ENCODE results near the gene KCNJ16. TPM values are rescaled to one million over a fixed set of nuclear protein-coding genes. Genes with fewer than 3 reads are reported as not detected.

KCNJ16 gene
- total RNA-seq, 1 experiment from 2014 or later: not detected

DNA sequence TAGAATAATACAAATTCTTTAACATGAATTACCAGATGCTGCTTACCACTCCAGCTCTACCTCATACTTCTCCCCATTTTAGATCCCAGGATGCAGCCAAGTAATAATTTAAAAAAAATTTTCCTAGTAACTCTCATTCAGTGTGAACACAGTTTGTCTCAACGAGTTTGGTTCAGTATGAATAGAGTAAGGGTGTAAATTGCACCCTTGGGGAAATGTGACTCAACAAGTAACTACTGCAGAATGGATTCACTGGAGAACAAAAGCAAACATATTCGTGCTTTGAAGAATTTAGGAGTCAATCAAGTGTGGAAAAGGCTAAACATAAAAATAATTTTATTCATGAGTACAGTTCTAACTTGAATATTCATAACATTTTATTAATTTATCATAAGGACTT, 23.0 kb downstream of the KCNJ16 start:
- no peak for DNase-seq (ENCODE audit: low read depth)

DNA sequence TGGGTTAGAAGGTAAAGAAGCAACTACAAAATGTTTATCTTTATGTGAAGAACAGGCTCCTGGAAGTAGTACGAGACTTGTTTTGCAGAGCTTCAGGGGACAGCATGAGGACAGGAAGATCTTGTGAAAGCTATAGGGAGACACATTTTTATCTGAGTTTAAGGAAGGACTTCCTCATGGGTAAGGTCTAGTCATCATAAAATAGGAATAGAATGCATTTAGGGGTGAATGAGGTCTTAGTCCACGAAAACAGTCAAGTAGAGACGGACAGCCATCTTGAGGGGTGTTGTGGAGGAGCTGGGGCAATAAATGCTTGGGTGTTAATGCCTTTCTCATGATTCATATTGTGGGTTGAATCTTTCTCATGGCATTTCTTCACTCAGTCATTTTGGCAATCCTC, 24.3 kb downstream of the KCNJ16 start:
- no peak for DNase-seq (ENCODE audit: low read depth)

DNA sequence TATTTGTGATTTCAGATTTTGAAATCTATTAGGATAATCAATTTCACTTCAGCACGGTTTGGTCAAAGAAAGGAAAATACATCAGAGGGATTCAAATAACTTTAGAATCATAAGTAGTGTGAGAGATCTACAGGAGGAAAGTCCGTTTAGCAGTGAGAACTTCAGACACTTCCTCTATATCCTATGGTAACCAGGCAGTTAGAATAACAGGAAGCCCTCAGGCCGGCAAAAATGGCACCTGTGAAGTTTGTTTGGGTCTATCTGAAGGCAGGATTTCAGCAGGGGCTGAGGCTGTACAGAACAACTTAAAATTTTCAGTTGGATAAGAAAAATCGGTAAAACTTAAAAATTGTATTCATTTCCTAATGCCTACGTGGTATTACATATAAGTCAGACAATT, 24.9 kb downstream of the KCNJ16 start:
- DNase-seq (ENCODE audit: low read depth): no peak

DNA sequence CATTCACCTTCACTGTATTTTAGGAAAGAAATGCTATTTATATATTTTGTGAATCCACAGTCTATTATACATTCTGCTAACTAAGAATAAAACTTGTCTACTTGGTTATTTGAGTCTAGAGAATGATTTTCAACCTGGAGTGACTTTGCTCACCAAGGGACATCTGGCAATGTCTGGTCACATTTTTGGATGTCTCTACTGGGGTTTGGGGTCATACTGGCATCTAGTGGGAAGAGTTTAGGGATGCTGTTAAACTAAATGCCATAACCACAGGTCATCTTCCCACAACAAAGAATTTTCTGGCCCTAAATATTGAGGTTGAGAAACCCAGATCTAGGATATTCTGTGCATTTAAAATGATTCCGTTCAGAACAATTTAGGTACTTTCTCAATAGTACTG, 26.0 kb downstream of the KCNJ16 start:
- DNase-seq (ENCODE audit: low read depth): peak; percentile 3

DNA sequence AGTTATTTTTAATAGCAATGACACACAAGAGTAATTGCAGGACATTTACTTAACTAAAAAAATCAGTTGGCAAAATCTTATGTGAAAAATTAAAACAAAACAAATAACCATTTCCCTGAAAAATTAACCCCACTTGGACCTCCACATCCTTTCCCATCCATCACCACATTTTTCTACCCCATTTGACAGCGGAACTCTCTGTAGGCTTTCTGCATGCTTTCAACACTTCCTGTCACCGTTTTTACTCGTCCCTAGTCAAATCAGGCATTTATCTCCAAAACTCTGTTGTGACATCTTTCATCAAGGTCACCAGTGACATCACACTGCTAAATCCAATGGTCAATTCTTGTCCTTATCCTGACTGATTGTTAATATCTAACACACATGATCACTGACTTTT, 27.5 kb downstream of the KCNJ16 start:
- DNase-seq (ENCODE audit: low read depth): no peak

DNA sequence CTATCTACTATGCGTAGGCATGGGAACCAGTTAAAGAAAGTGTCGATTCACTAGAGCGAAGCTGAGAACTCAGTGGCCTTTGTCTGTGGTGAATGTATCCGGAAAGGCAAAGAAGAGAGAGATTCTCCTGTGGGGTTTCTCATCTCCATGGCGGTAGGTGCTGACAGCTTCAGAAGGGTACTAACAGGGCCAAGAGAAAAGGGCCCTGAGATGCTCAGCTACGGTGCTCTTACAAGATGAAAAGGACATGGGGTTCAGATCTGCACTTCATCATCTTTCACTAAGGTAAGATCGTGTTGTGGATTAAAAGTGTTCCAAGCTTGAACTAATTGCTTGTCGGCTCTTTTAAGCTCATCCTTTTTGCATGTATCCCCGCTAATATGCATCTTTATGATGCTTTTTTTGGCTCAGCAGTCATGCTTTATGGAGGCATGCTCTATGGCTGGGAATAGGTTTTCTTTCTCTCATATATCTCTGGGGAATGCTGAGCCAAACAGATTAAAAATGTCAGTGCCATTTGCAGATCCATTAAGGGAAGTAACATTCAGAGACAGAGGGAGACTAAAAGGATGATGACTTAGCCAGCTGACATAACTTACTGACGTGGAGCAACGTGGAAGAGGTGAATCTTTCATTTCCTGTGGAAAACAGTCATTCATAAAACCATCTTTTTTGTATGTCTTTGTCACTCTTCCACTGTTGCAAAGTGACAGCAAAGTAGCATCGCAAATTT, 29.9 kb downstream of the KCNJ16 start:
- no peak for DNase-seq (ENCODE audit: low read depth)

DNA sequence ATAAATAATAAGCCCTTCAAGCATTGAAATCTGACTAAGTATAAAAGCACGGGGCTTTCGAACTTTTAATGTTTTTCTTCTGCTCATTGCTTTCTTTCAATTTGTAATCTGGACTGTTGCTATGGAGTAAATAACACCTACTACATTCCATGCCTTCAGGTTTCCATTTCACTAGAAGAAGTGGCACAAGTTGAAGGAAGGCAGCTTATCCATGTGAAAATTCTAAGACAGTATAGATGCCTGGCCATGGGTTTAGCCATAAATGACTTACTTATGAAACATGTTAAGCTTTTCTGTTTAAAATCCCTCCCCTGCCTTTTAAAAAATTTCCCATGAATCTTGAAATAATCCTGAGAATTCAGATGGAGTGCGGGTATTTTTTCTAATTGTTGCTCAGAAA, 30.6 kb downstream of the KCNJ16 start:
- no peak for DNase-seq (ENCODE audit: low read depth)

DNA sequence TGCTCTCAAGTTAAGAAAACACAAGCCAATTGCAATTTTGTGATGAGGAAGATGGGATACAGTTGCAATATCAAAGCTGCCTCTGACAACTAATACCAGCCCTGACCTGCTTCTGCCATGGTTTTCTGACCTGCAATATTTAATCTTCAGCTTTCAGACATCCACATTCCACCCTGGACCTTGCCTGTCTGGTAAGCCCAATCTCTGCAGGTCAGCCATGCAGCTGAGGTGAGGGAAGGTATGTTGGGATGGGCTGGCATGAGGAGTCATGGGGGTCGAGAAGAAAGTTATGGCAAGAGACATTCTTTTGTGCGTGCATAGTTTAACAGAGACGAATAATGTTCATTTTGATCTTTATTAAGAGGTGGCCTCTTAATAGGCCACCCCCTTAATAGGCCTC, 31.5 kb downstream of the KCNJ16 start:
- no peak for DNase-seq (ENCODE audit: low read depth)

DNA sequence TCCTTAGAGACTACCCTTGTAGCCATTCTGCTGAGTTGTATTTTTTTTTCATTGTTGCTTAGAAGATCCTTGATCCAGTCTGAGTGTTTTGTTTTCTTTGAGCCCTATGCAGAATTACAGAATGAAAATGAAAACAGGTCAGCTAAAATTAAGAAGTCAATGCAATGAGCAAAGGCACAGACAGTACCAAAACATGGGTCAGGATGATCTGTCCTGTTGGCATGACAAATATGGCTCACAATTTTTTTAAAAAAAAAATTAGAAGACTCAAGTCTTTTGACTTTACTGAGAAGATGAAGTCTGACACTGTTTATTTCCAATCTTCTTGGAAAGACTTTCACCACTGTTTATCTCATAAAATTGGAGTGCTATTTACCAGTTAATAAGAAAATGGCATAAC, 32.4 kb downstream of the KCNJ16 start:
- DNase-seq (ENCODE audit: low read depth): no peak

DNA sequence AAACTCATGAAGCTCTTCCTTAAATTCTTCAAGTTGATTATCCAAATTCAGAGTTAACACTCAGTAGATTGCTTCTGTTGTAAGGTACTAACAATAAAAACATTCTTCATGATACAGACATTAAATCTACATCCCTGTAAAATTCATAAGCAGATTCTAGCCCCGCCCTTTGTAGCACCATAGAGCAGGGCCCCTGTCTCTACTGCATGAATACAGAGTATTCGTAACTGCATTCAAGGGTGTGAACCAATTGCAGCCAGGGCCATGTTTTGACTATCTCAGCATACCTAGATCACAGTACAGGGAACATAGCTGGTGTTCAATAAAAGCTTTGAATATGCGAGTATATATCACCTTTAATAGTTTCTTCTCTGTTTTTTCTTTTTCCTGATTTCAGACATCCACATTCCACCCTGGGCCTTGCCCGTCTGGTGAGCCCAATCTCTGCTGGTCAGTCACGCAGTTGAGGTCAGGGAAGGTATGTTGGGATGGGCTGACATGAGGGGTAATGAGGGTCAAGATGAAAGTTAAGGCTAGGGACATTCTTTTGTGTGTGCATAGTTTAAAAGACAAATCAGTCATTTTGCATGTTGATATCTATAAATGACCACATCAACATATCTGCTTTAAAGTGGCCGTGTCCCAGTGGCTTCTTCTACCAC, 33.0 kb downstream of the KCNJ16 start:
- no peak for DNase-seq (ENCODE audit: low read depth)

DNA sequence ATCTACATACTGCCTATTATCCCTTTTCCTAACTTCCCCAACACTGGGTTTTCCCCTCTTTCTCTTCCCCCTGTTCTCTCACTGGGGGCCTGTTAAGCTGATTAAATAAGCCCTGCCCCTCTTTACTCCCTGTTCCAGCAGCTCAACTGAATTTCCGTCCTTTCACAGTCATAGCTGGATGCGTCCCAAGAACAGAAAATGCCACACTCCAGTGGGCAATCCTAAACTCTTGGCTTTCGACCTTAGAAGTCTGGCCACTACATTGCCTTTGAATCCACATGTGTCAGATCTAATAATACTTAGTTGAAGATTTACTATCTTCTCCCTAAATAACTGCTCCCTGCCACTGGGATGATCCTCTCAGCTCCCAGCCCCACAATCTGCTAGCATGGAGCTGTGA, 34.5 kb downstream of the KCNJ16 start:
- no peak for DNase-seq (ENCODE audit: low read depth)

DNA sequence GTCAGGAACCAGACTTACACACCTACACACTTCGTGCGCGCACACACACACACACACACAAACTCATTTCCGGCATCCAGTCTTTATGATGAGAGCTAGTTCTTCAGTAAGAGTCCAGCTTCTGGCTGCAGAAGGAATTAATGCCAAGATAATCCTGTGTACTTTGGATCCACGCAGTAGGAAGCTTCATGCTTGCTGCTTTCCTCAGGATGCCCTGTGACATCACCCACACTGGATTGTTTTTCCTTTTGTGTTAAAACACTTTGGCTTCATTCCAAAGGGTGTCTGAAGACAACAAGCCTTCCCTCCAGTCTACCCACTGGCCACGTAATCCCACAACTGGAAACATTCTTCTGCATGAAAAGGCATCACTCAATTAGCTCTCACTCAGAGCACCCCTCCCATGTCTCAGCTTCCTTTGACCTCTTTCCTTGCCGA, 35.4 kb downstream of the KCNJ16 start:
- DNase-seq (ENCODE audit: low read depth): peak; percentile 9

DNA sequence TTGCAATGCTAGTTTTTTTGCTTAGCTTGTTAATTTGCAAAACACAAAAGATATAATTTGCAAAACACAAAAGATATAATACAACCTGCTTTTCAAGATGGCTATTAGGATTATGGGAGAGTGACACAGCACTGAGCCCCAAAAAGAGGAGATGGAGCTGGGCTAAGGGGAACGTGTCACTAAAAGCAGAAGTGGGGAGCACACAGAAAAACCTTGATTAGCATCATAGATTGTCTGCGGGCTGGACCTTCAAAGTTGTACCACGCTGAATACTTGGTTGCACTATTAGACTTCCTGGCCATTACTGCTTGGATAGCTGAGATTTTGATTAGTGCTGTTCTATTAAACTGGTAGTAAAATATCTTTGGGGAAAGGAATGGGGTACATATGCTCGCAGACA, 36.2 kb downstream of the KCNJ16 start:
- no peak for DNase-seq (ENCODE audit: low read depth)

DNA sequence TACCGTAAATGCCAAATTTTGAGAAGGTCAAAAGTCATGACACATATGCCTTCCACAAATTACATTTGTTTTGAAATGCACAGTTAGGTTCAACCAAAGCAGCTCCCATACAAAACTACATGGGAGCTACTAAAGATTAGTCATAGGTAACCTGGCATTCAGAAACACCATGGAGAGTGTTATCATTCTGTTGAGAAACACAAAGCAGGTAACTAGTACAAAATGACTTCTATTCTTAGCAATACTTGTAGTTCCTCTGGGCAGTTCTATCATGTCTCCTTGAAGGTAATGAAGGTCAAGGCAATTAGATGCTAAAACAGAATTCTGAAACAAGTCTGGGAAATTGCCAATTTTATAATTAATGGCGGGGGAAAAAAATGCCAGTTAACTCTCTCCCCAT, 39.4 kb downstream of the KCNJ16 start:
- DNase-seq (ENCODE audit: low read depth): no peak

DNA sequence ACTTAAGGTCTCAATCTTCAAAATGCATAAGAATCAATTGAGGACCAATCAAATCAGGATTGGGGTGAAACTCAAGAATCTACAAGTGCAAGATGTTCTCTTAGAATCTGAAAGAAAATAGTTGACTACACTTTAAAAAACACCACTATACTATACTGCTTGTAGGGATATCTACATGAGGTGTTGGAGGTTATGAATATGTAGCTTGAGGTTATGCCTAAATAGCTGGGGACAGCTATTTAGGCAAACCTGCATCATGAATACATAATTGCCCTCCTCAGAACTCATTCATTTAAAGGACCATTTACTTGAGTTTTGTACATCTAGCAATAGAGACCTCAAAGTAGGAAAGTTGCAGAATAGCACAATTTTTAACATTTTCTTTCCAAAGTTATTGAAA, 40.1 kb downstream of the KCNJ16 start:
- no peak for DNase-seq (ENCODE audit: low read depth)

DNA sequence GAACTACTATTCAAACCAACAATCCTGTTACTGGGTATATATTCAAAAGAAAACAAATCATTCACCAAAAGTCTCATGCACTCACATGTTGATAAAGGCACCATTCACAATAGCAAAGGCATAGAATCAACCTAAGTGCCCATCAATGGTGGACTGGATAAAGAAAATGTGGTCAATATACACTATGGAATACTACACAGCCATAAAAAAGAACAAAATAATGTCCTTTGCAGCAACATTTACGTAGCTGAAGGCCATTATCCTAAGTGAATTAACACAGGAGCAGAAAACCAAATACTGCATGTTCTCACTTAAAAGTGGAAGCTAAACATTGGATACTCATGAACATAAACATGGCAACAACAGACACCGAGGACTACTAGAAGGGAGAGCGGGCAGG, 41.9 kb downstream of the KCNJ16 start:
- DNase-seq (ENCODE audit: low read depth): no peak

DNA sequence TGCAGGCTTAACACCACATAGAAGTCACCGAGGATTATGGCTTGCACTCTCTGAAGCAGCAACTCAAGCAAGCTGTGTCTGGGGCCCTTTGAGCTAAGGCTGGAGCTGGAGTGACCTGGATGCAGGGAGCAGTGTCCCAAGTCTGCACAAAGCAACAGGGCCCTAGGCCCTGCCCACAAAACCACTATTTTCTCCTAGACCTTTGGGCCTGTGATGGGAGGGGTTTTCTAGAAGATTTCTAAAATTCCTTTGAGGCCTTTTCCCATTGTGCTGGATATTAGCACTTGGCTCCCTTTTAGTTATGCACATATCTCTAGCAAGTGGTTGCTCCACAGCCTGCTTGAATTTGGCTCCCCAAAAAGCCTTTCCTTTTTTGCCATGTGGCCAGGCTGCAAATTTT, 44.5 kb downstream of the KCNJ16 start:
- DNase-seq (ENCODE audit: low read depth): no peak

DNA sequence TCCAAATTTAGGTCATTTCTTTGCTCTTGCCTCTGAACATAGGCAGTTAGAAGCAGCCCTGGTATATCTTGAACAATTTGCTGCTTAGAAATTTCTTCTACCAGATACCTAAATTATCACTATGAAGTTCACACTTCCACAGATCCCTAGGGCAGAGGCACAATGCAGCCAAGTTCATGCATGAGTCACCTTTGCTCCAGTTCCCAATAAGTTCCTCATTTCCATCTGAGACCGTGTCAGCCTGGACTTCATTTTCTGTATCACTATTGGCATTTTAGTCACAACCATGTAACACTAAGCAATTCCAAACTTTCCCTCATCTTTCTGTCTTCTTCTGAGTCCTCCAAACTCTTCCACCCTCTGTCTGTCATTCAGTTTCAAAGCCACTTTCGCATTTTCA, 45.0 kb downstream of the KCNJ16 start:
- peak; percentile 5 for DNase-seq (ENCODE audit: low read depth)

DNA sequence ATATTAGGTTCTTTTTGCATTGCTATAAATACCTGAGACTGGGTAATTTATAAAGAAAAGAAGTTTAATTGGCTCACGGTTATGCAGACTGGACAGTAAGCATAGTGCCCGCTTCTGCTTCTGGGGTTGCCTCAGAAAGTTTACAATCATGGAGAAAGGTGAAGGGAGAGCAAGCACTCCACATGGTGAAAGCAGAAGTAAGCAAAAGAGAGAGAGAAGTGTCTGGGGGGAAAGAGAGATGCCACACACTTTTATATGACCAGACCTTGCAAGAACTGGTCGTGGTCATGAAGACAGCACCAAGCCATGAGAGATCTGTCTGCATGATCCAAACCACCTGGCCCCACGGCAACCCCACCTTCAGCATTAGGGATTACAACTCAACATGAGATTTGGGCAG, 45.4 kb downstream of the KCNJ16 start:
- no peak for DNase-seq (ENCODE audit: low read depth)

DNA sequence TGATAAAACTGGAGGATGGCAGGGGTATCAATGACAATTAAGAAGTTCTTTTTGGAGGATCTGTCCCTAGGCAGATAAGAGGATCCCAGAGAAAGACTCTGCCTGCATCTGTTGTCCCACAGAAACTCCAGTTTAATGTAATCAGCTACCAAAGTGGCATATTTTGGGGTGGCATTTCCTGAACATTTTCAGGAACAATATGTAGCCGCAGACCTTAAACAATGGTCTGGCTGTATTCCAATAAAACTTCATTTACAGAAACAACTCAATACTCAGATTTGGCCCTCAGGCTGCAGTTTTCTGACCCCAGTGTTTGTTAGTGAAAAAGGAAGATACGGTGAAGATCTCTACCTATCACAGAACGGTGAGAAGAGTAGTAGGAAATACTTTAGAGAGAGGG, 46.1 kb downstream of the KCNJ16 start:
- DNase-seq (ENCODE audit: low read depth): no peak

DNA sequence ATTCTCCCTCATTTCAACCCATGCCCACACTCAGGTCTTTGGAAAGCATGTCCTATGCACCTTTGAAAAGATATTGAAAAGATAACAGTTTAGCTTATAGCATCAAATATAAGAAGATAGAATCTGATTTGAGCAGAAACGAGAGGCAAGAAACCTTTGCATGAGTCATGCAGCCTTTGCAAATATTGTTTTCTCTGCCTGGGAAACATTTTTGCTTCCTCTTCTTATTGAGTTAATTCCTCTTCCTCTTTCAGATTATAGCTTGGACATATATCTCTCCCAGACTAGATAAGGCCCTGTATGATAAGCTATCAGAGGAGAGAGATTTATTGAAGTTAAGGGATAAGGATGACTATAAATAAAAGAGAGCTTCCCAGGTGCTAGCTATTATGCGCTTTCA, 48.2 kb downstream of the KCNJ16 start:
- DNase-seq (ENCODE audit: low read depth): no peak

DNA sequence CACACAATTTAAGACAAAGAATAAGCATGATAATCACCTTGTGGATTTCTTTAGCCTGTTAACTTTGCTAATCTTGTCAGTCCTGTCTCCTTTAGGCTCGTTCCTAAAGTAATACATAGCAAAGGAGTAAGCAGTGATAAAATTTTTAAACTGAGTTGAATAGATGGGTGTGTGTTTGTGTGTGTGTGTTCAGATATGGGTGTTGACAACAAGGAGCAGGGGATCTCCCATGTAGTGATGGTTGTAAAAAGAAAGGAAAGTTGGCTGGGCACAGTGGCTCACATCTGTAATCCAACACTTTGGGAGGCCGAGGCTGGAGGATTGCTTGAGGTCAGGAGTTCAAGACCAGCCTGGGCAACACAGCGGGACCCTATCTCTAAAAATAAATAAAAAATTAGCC, 49.7 kb downstream of the KCNJ16 start:
- DNase-seq (ENCODE audit: low read depth): no peak

DNA sequence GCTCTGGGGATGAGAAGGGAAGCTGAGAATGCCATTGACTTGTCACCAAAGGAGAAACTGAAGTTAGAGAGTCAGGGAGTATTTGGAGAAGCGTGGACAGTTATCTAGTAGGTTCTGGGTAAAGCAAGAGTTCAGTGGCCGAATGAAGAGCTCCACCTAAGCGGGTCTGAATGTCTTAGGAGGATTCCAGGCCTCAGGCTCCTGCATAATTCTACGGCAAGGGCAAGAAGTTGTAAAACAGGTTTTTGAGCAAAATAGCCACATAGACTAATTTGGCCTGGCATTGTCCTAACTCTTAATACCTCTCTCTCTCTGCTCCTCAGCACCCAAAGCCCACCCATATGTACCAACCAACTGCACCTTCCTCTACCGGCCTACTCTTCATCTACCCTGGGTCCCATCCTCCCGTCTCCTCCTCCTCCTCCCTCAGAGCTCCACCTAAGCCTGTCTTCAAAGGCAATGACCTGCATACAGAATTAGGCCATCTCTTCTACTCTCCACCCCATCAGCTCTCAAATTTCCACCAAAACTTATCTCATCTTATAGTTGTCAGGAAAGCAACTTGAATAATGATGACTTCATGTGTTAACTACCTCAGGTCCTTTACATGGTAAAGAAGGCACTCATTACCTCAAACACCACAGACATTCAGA, 52.3 kb downstream of the KCNJ16 start:
- DNase-seq (ENCODE audit: low read depth): no peak
